Measurements from ENCODE around the gene PIEZO2. TPM values are rescaled to one million over a fixed set of nuclear protein-coding genes. Genes with fewer than 3 reads are reported as not detected.
A peak's percentile ranks its signal among the peaks of the same experiment; 100 is the strongest.

PIEZO2 gene
- total RNA-seq, 1 donor from 2014 or later, result 1.7 TPM

GRCh38 chr18:10953672-10954071 lies 195.7 kb downstream of the PIEZO2 start:
- no peaks in the 10 kb centered on the region for H3K9me3 Mint-ChIP-seq (ENCODE audit: low read depth)
- no peak overlapping the region for H3K4me3 Mint-ChIP-seq (ENCODE audit: low read depth)
- H3K36me3 Mint-ChIP-seq (ENCODE audit: insufficient read depth), result no peaks in the 10 kb centered on the region
- H3K27me3 Mint-ChIP-seq, result peaks cover 2% of the 10 kb centered on the region
- DNase-seq (ENCODE audit: low spot score, unreplicated experiment), result no peak
- H3K4me1 Mint-ChIP-seq (ENCODE audit: low read depth), result peaks cover 13% of the 10 kb centered on the region
- no peak overlapping the region for H3K27ac Mint-ChIP-seq
- TF ChIP-seq CTCF (IDR thresholded peaks at IDR 0.05; ENCODE audit: unreplicated experiment), result no peak

GRCh38 chr18:10951631-10952544 lies 197.5 kb downstream of the PIEZO2 start:
- peaks cover 13% of the 10 kb centered on the region for H3K4me1 Mint-ChIP-seq (ENCODE audit: low read depth)
- H3K27me3 Mint-ChIP-seq, result peaks cover 2% of the 10 kb centered on the region
- no peak for TF ChIP-seq CTCF (IDR thresholded peaks at IDR 0.05; ENCODE audit: unreplicated experiment)
- H3K4me3 Mint-ChIP-seq (ENCODE audit: low read depth), result no peak overlapping the region
- H3K27ac Mint-ChIP-seq, result no peak overlapping the region
- peaks cover 3% of the 10 kb centered on the region for H3K9me3 Mint-ChIP-seq (ENCODE audit: low read depth)
- no peaks in the 10 kb centered on the region for H3K36me3 Mint-ChIP-seq (ENCODE audit: insufficient read depth)
- no peak for DNase-seq (ENCODE audit: low spot score, unreplicated experiment)

DNA sequence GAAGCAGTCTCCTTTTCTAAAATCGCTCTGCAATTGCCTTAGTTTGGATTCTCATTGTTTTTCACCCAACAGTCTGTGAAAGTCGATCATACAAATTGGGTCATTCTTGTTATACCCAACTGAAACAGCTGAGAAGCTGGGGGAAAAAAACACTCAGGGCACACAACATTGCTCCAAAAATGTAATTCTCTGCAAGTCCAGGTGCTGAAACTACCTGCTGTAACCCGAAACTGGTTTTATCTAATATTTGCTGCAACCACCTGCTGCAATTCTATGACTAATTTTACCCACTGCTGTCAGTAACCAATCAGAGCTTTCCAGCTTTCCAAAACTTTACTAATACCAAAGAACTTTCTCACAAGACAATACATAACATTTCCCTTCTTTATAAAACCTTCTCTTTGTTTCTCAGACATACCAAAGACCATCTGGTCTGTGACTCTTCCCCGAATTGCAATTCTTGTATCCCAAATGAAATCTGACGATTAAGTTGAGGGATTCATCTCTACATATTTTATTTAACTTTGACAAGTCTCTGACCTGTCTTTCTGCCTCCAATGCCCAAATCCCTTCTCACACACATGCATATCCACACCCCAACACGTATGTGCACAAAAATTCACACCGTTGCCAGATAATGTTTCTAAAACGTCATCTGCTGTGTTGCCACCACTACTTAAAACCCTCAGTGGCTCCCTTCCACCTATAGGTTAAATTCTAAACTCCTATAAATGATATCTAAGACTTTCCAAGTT lies 198.3 kb downstream of the PIEZO2 start:
- DNase-seq (ENCODE audit: low spot score, unreplicated experiment), result no peak
- Mint-ChIP-seq H3K9me3 (ENCODE audit: low read depth) (peaks cover 6% of the 10 kb centered on the region), H3K27ac (peak overlapping the region; percentile 27)

GRCh38 chr18:10950080-10950875 lies 199.1 kb downstream of the PIEZO2 start:
- Mint-ChIP-seq H3K4me3 (ENCODE audit: low read depth) (no peak overlapping the region), H3K27me3 (peaks cover 2% of the 10 kb centered on the region), H3K36me3 (ENCODE audit: insufficient read depth) (peaks cover 6% of the 10 kb centered on the region), H3K4me1 (ENCODE audit: low read depth) (peaks cover 13% of the 10 kb centered on the region), H3K9me3 (ENCODE audit: low read depth) (peaks cover 14% of the 10 kb centered on the region), H3K27ac (peak overlapping the region; percentile 27)
- no peak for DNase-seq (ENCODE audit: low spot score, unreplicated experiment)
- no peak for TF ChIP-seq CTCF (IDR thresholded peaks at IDR 0.05; ENCODE audit: unreplicated experiment)

More for the DNA sequence above, 198.3 kb downstream of the PIEZO2 start:
- peaks cover under 1% of the 10 kb centered on the region for H3K36me3 Mint-ChIP-seq (ENCODE audit: insufficient read depth)
- no peak for TF ChIP-seq CTCF (IDR thresholded peaks at IDR 0.05; ENCODE audit: unreplicated experiment)
- peaks cover 2% of the 10 kb centered on the region for H3K27me3 Mint-ChIP-seq
- H3K4me1 Mint-ChIP-seq (ENCODE audit: low read depth), result peaks cover 13% of the 10 kb centered on the region
- no peak overlapping the region for H3K4me3 Mint-ChIP-seq (ENCODE audit: low read depth)

DNA sequence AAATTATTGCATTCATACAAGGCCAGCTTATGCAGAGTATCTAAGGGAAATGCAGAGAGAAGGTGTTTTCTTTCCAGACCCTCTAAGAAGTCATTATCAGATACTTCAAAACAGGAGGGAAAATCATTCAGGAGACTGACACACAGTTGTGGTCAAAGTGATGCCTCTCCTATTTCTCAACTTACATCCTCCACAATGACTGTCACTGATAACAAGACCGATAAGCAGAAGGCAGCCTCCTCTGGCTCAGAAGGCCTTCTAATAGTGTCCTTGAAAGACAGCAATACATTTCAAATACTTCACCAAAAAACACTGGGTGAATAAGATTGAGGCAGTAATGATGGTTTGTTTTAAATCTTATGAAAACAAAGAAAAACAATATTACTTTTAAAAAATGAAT lies 199.7 kb downstream of the PIEZO2 start:
- H3K4me1 Mint-ChIP-seq (ENCODE audit: low read depth), result peaks cover 13% of the 10 kb centered on the region
- H3K27ac Mint-ChIP-seq, result no peak overlapping the region
- H3K4me3 Mint-ChIP-seq (ENCODE audit: low read depth), result no peak overlapping the region
- peaks cover 2% of the 10 kb centered on the region for H3K27me3 Mint-ChIP-seq
- no peak for TF ChIP-seq CTCF (IDR thresholded peaks at IDR 0.05; ENCODE audit: unreplicated experiment)
- H3K9me3 Mint-ChIP-seq (ENCODE audit: low read depth), result peaks cover 18% of the 10 kb centered on the region
- DNase-seq (ENCODE audit: low spot score, unreplicated experiment), result no peak
- H3K36me3 Mint-ChIP-seq (ENCODE audit: insufficient read depth), result peaks cover 6% of the 10 kb centered on the region
